Uterus (tissue), 4 donors: ENCODE data around the gene PDGFC. TPM values are rescaled to one million over a fixed set of nuclear protein-coding genes. Genes with fewer than 3 reads are reported as not detected.

ENCODE experiments used
- DNase-seq, 2 donors: peaks; one replicate each; pipeline ENCODE4 v3.0.0-alpha.2; 2019 to 2020
- H3K27ac ChIP-seq, 2 donors: fragments of 200-600 bp; sonication (generic); 1 replicate in 1 of 2; 2 replicates in 1 of 2; pipeline ENCODE4 v1.5.1; 2016 to 2018
- H3K27me3 ChIP-seq, 2 donors: fragments of 200-600 bp; sonication (generic); one replicate each; pipeline ENCODE4 v1.5.1; 2018 to 2019; ENCODE audit warnings: control low read depth in 1 of 2
- H3K36me3 ChIP-seq, 2 donors: fragments of 200-600 bp; sonication (generic); one replicate each; pipeline ENCODE4 v1.5.1; 2019; ENCODE audit warnings: control low read depth in 1 of 2
- H3K4me1 ChIP-seq, 2 donors: fragments of 200-600 bp; sonication (generic); one replicate each; pipeline ENCODE4 v1.5.1; 2018 to 2019; ENCODE audit warnings: control low read depth in 1 of 2
- H3K4me3 ChIP-seq, 2 donors: fragments of 200-600 bp; sonication (generic); 1 replicate in 1 of 2; 2 replicates in 1 of 2; pipeline ENCODE4 v1.5.1; 2018 to 2019; ENCODE audit warnings: mild to moderate bottlenecking in 1 of 2
- H3K9me3 ChIP-seq, 2 donors: fragments of 200-600 bp; sonication (generic); one replicate each; pipeline ENCODE4 v1.5.1; 2019; ENCODE audit warnings: control low read depth in 1 of 2
- CTCF ChIP-seq, 4 experiments: fragments of 200-600 bp in 2 of 4; fragments of 450-650 bp in 2 of 4; sonication (generic) in 2 of 4; IDR thresholded peaks; one replicate each; pipeline ENCODE4 v1.5.1; 2016 to 2019; ENCODE audit warnings: antibody characterized with exemption in 4 of 4, mild to moderate bottlenecking in 2 of 4, moderate library complexity in 1 of 4
- POLR2A ChIP-seq, 2 donors: fragments of 450-650 bp; IDR thresholded peaks; one replicate each; pipeline ENCODE4 v1.6.1; 2016; ENCODE audit warnings: antibody characterized with exemption in 2 of 2, mild to moderate bottlenecking in 1 of 2, moderate library complexity in 1 of 2
- intact Hi-C: fragments of 100-400 bp; cut with DNase I; formaldehyde crosslinking; loops from one replicate; pipeline ENCODE4 v1.15.1; 2023; ENCODE audit warnings: low total_unique reads
- total RNA-seq, 4 donors: library from RNA; depleted of rRNA in 3 of 4; stranded (reverse); fragments of >200 nt in 3 of 4; gene quantifications; one replicate each; pipeline versions ENCODE4 v1.1.0 to v1.2.4, GENCODE V29; 2014 to 2023
- donor health status: DM: yes; HTN: yes; CAD: no.

PDGFC gene
- total RNA-seq, 4 donors from 2014 or later = 22.5 to 103 (median 70.2) TPM

DNA sequence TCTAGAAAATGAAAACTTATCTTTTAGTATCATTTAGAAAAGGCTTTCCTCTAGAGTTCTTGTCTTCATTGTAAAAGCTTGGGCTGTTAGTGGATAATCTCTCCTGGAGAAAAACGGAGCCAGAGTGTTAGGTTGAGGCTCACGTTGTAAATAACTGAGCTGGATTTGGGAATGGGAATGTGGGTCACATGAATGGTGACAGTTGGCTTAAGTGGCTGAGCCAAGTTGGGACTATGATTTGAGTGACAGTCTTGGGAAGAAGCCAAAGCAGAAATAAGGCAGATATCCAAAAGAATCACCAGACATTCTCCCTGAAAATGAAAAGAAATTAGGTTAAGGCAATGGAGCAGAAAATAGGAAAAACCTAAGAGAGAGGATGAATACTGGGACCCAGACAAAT, 33.6 kb upstream of the PDGFC start:
- H3K27ac ChIP-seq = peak overlapping the region in 1 of 2 donors; percentile 56
- H3K4me3 ChIP-seq = no peak overlapping the region
- DNase-seq = no peak
- H3K4me1 ChIP-seq = no peaks in the 10 kb centered on the region
- H3K36me3 ChIP-seq = no peaks in the 10 kb centered on the region
- H3K9me3 ChIP-seq = no peaks in the 10 kb centered on the region
- no peak for TF ChIP-seq POLR2A (IDR thresholded peaks at IDR 0.05)
- no peak for TF ChIP-seq CTCF (IDR thresholded peaks at IDR 0.05)
- intact Hi-C loops = no loop called here
- H3K27me3 ChIP-seq = no peaks in the 10 kb centered on the region

GRCh38 chr4:157004279-157005161, 32.9 kb upstream of the PDGFC start:
- no peak for TF ChIP-seq POLR2A (IDR thresholded peaks at IDR 0.05)
- TF ChIP-seq CTCF (IDR thresholded peaks at IDR 0.05) = no peak
- no peak for DNase-seq
- Histone ChIP-seq H3K27ac (peak overlapping the region in 1 of 2 donors; percentile 56), H3K9me3 (no peaks in the 10 kb centered on the region), H3K36me3 (no peaks in the 10 kb centered on the region), H3K4me3 (no peak overlapping the region), H3K27me3 (no peaks in the 10 kb centered on the region), H3K4me1 (no peaks in the 10 kb centered on the region)
- intact Hi-C loops = no loop called here

DNA sequence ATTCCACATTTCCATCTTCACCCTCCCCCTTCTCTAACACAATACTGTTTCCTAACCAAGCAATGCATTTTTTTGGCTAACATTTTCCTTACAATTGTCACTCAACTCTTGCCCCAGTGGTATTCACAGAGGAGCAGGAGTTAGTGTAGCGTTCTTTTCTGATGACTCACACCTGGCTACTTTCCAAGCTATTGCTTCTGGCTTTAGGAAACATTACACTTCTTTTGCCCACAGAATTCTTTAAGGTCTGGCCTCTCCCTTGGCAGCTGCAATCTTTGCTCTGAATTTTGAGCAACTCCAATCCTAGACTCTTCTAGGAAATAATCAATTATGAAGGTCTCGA, 27.5 kb upstream of the PDGFC start:
- no peak overlapping the region for H3K4me3 ChIP-seq
- no peaks in the 10 kb centered on the region for H3K27me3 ChIP-seq
- no peaks in the 10 kb centered on the region for H3K36me3 ChIP-seq
- no peak overlapping the region for H3K27ac ChIP-seq
- peak in 1 of 2 donors; percentile 24 for DNase-seq
- TF ChIP-seq CTCF (IDR thresholded peaks at IDR 0.05) (no peak), POLR2A (IDR thresholded peaks at IDR 0.05) (no peak)
- H3K9me3 ChIP-seq = peaks cover 0 to 10% of the 10 kb centered on the region in 2 donors
- H3K4me1 ChIP-seq = no peaks in the 10 kb centered on the region
- intact Hi-C loops = no loop called here

GRCh38 chr4:156998500-156999174, 27.0 kb upstream of the PDGFC start:
- no peak for TF ChIP-seq POLR2A (IDR thresholded peaks at IDR 0.05)
- no peak for DNase-seq
- intact Hi-C loops = no loop called here
- Histone ChIP-seq H3K36me3 (no peaks in the 10 kb centered on the region), H3K4me3 (no peak overlapping the region), H3K27ac (no peak overlapping the region), H3K27me3 (no peaks in the 10 kb centered on the region), H3K9me3 (peaks cover 0 to 10% of the 10 kb centered on the region in 2 donors), H3K4me1 (no peaks in the 10 kb centered on the region)

- Histone ChIP-seq H3K27me3 (no peaks in the 10 kb centered on the region), H3K9me3 (peaks cover 0 to 10% of the 10 kb centered on the region in 2 donors), H3K36me3 (no peaks in the 10 kb centered on the region), H3K27ac (no peak overlapping the region), H3K4me3 (no peak overlapping the region), H3K4me1 (no peaks in the 10 kb centered on the region)
- DNase-seq = no peak
- intact Hi-C loops = no loop called here
- no peak for TF ChIP-seq CTCF (IDR thresholded peaks at IDR 0.05)
- no peak for TF ChIP-seq POLR2A (IDR thresholded peaks at IDR 0.05)
These were observed 21.3 kb upstream of the PDGFC start for GRCh38 chr4:156992943-156993342.
